ENCODE results near the gene MYLIP.

The MYLIP gene

DNA sequence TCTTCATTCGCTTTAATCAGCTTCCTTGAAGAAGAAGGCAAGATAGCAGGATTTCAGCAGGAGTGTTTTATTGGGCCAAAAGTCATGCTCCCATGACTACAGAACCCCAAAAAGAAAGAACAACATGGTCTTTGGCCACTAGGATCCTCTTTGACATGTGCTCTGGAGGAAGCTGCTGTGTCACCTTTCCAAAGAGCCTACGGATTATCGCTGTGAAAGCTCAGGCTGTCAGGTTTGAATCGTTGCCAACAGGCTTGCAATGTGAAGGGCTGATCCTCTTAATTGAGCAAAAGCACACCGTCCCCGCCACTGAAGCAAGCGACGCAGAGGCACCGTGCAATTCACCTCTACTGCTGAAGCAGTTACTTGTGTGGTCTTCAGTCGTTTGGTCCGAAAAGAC lies 29.0 kb downstream of the MYLIP start:
- H3K27ac ChIP-seq (ENCODE audit: low read length), result no peak overlapping the region
- no peak overlapping the region for H3K4me3 ChIP-seq (ENCODE audit: low read length in 2 of 2)
- no peaks in the 10 kb centered on the region for H3K36me3 ChIP-seq (ENCODE audit: control insufficient read depth in 2 of 2, insufficient read depth in 2 of 2, low read length in 2 of 2)
- no peaks in the 10 kb centered on the region for H3K9me3 ChIP-seq (ENCODE audit: control insufficient read depth in 2 of 2, low read length in 2 of 2)
- H3K4me1 ChIP-seq (ENCODE audit: control insufficient read depth, insufficient read depth, low read length), result peaks cover 7% of the 10 kb centered on the region
- no peak overlapping the region for H3K9ac ChIP-seq (ENCODE audit: low read length in 2 of 2)
- no peaks in the 10 kb centered on the region for H3K27me3 ChIP-seq (ENCODE audit: control insufficient read depth in 1 of 2, insufficient read depth in 2 of 2, low read length in 2 of 2)

DNA sequence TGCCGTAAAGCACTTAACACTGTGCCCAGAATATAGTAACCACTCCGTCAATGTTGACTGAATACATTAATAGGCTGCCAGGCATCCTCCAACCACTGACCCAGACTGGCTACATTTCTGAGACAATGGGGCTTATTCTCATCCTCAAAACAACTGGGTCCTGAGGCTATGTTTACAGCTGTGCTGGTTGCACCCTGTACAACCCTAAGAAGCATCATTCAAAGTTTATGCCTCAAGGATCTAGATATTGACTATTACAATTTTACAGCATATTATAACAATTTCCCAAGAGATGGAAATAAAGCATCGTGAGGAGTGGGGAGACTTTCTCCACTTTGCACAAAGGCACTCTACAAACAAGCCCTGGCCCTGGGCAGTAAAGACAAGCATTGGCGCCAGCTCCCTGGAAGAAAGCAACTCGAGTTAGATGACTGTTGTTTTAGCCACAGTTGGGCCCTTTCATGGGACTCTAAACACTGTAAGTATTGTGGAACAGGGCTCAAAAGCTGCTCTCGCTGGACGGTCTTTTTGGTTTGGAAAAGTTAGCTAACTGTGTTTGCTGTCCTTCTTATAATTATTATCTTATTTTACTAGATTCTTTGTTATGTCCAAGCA lies 30.2 kb downstream of the MYLIP start:
- Histone ChIP-seq H3K27ac (ENCODE audit: low read length) (no peak overlapping the region), H3K9ac (ENCODE audit: low read length in 2 of 2) (no peak overlapping the region), H3K4me3 (ENCODE audit: low read length in 2 of 2) (no peak overlapping the region), H3K9me3 (ENCODE audit: control insufficient read depth in 2 of 2, low read length in 2 of 2) (no peaks in the 10 kb centered on the region), H3K27me3 (ENCODE audit: control insufficient read depth in 1 of 2, insufficient read depth in 2 of 2, low read length in 2 of 2) (no peaks in the 10 kb centered on the region), H3K36me3 (ENCODE audit: control insufficient read depth in 2 of 2, insufficient read depth in 2 of 2, low read length in 2 of 2) (no peaks in the 10 kb centered on the region), H3K4me1 (ENCODE audit: control insufficient read depth, insufficient read depth, low read length) (peaks cover 7% of the 10 kb centered on the region)

DNA sequence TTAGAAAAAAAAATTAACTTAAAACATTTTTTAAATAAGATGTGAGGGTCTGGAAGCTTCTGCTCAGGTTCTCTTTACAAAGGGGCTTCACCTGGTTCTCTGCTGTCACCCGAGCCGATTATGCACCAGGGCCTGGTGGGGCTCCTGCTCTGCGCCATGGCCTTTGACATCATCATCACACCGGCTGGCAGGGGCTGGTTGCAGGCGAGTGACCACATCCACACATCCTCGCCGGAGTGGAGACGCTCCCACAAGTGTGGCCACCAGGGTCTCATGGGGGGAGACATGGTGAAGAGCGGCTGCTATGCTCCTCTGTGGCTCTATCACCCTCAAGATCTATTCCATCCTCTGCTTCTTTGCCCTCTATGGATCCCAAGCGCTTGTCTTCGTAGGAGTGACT lies 31.9 kb downstream of the MYLIP start:
- H3K4me3 ChIP-seq (ENCODE audit: low read length in 2 of 2), result no peak overlapping the region
- H3K4me1 ChIP-seq (ENCODE audit: control insufficient read depth, insufficient read depth, low read length), result peaks cover 5% of the 10 kb centered on the region
- no peak overlapping the region for H3K9ac ChIP-seq (ENCODE audit: low read length in 2 of 2)
- H3K27me3 ChIP-seq (ENCODE audit: control insufficient read depth in 1 of 2, insufficient read depth in 2 of 2, low read length in 2 of 2), result no peaks in the 10 kb centered on the region
- H3K9me3 ChIP-seq (ENCODE audit: control insufficient read depth in 2 of 2, low read length in 2 of 2), result no peaks in the 10 kb centered on the region
- H3K27ac ChIP-seq (ENCODE audit: low read length), result no peak overlapping the region
- H3K36me3 ChIP-seq (ENCODE audit: control insufficient read depth in 2 of 2, insufficient read depth in 2 of 2, low read length in 2 of 2), result no peaks in the 10 kb centered on the region

DNA sequence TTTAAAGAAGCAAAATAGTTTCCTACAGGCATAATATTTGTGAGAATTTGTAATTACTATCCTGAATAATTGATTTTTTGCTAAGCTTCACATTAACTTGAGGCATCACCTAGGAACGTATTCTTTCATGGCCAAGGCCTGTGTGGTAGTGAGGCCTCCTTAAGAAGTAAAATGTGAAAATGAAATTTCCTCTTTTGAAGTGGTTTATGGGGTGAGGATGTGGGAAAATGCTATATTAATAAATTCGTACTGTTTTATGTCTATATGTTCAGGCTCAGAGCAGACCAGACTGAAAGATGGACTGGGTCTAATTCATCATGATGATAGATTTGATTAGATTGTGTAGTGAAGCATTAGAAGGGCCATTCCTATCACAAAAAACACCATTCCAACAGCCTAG lies 33.1 kb downstream of the MYLIP start:
- peaks cover 5% of the 10 kb centered on the region for H3K4me1 ChIP-seq (ENCODE audit: control insufficient read depth, insufficient read depth, low read length)
- H3K9ac ChIP-seq (ENCODE audit: low read length in 2 of 2), result no peak overlapping the region
- no peak overlapping the region for H3K4me3 ChIP-seq (ENCODE audit: low read length in 2 of 2)
- no peaks in the 10 kb centered on the region for H3K9me3 ChIP-seq (ENCODE audit: control insufficient read depth in 2 of 2, low read length in 2 of 2)
- H3K27me3 ChIP-seq (ENCODE audit: control insufficient read depth in 1 of 2, insufficient read depth in 2 of 2, low read length in 2 of 2), result no peaks in the 10 kb centered on the region
- H3K36me3 ChIP-seq (ENCODE audit: control insufficient read depth in 2 of 2, insufficient read depth in 2 of 2, low read length in 2 of 2), result no peaks in the 10 kb centered on the region
- no peak overlapping the region for H3K27ac ChIP-seq (ENCODE audit: low read length)

DNA sequence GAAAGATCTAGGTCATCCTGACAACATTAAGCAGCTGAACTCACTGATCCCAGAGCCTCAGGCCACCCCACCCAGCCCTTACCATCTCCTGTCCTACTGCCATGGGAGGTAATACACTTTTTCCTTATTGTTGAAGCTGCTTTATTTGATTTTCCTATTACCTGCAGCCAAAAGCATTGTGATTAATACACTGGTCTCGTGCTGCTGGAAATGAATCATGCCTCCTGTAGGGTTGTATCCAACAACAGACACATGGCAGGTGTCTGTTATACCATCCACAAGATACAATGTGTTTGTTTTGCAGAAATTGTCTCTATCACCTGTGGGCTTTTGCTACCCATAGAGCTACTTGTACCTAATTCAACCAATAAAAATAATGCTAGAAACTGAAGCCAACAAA lies 34.2 kb downstream of the MYLIP start:
- no peak overlapping the region for H3K4me3 ChIP-seq (ENCODE audit: low read length in 2 of 2)
- no peak overlapping the region for H3K9ac ChIP-seq (ENCODE audit: low read length in 2 of 2)
- H3K27ac ChIP-seq (ENCODE audit: low read length), result no peak overlapping the region
- no peaks in the 10 kb centered on the region for H3K27me3 ChIP-seq (ENCODE audit: control insufficient read depth in 1 of 2, insufficient read depth in 2 of 2, low read length in 2 of 2)
- H3K9me3 ChIP-seq (ENCODE audit: control insufficient read depth in 2 of 2, low read length in 2 of 2), result no peaks in the 10 kb centered on the region
- no peaks in the 10 kb centered on the region for H3K36me3 ChIP-seq (ENCODE audit: control insufficient read depth in 2 of 2, insufficient read depth in 2 of 2, low read length in 2 of 2)
- H3K4me1 ChIP-seq (ENCODE audit: control insufficient read depth, insufficient read depth, low read length), result peaks cover 1% of the 10 kb centered on the region

DNA sequence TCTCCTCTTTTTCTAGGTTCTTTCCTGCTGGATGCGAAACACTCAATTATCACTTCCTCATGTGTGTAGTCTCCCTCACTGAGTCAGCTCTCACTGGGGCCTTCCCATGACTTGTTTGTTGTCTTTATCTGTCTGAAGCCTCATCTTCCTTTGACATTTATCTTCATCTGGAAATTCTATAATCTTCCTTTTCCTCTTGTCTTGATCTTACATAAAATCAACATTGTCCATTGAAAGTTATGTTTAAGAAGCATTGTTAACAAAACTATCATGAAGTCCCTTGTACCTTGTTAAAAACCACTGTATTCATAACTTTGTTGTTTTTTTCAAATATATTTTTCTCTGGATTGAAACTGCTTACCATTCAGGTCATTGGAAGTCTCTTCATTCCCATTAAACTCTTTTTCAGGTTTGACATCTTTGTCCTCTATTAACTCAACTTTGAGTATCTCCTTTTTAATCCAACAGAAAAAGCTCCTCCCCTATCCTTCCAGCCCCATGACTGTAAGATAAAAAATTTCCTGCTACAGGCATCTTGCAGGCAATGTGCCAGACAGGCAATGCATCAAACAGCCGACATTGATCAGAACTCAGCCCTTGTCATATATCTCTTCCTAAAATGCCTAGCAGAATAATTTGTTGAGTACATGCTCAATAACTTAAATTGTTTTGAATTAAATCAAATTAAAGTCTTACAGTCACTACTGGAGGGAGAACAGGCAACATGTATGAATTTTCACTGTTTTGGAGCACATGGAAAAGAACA lies 34.8 kb downstream of the MYLIP start:
- Histone ChIP-seq H3K4me3 (ENCODE audit: low read length in 2 of 2) (no peak overlapping the region), H3K9me3 (ENCODE audit: control insufficient read depth in 2 of 2, low read length in 2 of 2) (no peaks in the 10 kb centered on the region), H3K4me1 (ENCODE audit: control insufficient read depth, insufficient read depth, low read length) (no peaks in the 10 kb centered on the region), H3K36me3 (ENCODE audit: control insufficient read depth in 2 of 2, insufficient read depth in 2 of 2, low read length in 2 of 2) (no peaks in the 10 kb centered on the region), H3K9ac (ENCODE audit: low read length in 2 of 2) (no peak overlapping the region), H3K27ac (ENCODE audit: low read length) (no peak overlapping the region), H3K27me3 (ENCODE audit: control insufficient read depth in 1 of 2, insufficient read depth in 2 of 2, low read length in 2 of 2) (no peaks in the 10 kb centered on the region)

DNA sequence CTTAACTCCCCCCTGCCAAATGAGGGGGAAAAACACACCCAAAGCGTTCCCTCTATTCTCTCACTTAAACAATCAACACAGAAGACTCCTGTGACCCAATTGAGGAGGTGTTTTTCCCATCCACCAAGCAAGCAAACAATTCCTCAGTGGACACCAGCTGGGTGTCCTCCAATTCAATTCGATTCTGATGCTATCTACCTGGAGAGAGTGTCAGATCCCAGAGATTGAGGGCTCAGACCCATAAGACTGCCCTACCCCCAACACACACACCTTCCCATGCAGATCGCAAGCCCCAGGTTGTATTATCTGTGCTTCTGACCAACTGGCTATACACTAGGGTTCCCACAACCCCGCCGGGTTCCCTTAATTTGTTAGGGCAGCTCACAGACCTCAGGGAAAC lies 36.8 kb downstream of the MYLIP start:
- Histone ChIP-seq H3K27ac (ENCODE audit: low read length) (no peak overlapping the region), H3K9ac (ENCODE audit: low read length in 2 of 2) (no peak overlapping the region), H3K27me3 (ENCODE audit: control insufficient read depth in 1 of 2, insufficient read depth in 2 of 2, low read length in 2 of 2) (no peaks in the 10 kb centered on the region), H3K4me3 (ENCODE audit: low read length in 2 of 2) (no peak overlapping the region), H3K9me3 (ENCODE audit: control insufficient read depth in 2 of 2, low read length in 2 of 2) (no peaks in the 10 kb centered on the region), H3K36me3 (ENCODE audit: control insufficient read depth in 2 of 2, insufficient read depth in 2 of 2, low read length in 2 of 2) (no peaks in the 10 kb centered on the region), H3K4me1 (ENCODE audit: control insufficient read depth, insufficient read depth, low read length) (no peaks in the 10 kb centered on the region)

DNA sequence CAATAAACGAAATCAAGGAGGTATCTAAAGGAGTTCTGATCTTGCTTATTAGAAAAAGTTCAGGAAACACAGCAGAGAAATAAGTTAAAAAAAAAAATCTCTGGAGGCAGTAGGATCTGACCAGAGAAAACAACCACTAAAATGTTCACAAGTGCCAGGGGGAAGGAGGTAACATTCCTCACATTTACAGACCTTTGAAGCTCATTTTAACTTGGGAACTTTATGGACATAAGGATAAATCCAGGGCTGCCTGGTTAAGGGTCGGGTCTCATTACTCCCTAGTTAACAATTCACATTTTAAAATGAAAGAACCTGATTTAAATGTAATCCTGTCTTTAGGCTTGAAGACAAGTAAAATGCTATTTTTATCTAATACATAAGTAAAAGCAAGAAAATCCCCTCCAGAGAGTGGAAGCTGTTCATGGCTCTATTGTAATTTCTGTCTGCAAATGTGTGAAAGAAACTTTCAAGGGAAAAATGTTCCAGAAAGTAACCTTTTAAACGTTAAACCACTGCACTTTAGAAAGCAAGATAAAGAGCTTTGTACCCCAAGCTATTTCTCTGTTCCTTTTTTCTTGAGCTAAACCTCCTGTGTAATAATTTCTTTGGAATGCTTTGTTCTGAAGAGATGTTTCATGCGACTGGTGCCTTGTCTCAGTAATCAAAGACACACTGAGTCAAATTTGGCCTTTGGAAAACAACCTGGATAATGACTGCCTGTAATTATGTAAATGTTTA lies 38.2 kb downstream of the MYLIP start:
- Histone ChIP-seq H3K9ac (ENCODE audit: low read length in 2 of 2) (no peak overlapping the region), H3K27ac (ENCODE audit: low read length) (no peak overlapping the region), H3K4me1 (ENCODE audit: control insufficient read depth, insufficient read depth, low read length) (no peaks in the 10 kb centered on the region), H3K27me3 (ENCODE audit: control insufficient read depth in 1 of 2, insufficient read depth in 2 of 2, low read length in 2 of 2) (no peaks in the 10 kb centered on the region), H3K9me3 (ENCODE audit: control insufficient read depth in 2 of 2, low read length in 2 of 2) (no peaks in the 10 kb centered on the region), H3K36me3 (ENCODE audit: control insufficient read depth in 2 of 2, insufficient read depth in 2 of 2, low read length in 2 of 2) (no peaks in the 10 kb centered on the region), H3K4me3 (ENCODE audit: low read length in 2 of 2) (no peak overlapping the region)

DNA sequence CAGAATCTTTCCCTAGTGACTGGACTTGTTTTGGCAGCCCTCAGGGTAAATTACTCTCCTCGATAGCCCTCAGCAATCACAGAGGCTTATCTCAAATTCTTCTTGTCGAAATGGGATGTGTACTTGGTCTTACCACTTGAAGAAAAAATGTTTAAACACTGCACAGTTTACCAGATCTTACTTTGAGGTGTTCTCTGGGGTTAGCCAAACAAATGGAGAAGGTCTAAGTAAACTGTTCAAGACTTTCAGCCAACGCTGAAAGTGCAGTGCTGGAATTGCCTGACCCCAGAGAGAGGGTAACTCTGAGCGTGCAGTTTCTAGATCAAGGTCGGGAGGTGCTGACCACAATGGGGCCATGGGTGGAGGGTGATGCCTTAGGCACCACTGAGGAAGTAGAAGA lies 39.2 kb downstream of the MYLIP start:
- Histone ChIP-seq H3K27ac (ENCODE audit: low read length) (no peak overlapping the region), H3K36me3 (ENCODE audit: control insufficient read depth in 2 of 2, insufficient read depth in 2 of 2, low read length in 2 of 2) (no peaks in the 10 kb centered on the region), H3K27me3 (ENCODE audit: control insufficient read depth in 1 of 2, insufficient read depth in 2 of 2, low read length in 2 of 2) (no peaks in the 10 kb centered on the region), H3K4me3 (ENCODE audit: low read length in 2 of 2) (no peak overlapping the region), H3K4me1 (ENCODE audit: control insufficient read depth, insufficient read depth, low read length) (no peaks in the 10 kb centered on the region), H3K9me3 (ENCODE audit: control insufficient read depth in 2 of 2, low read length in 2 of 2) (no peaks in the 10 kb centered on the region), H3K9ac (ENCODE audit: low read length in 2 of 2) (no peak overlapping the region)

DNA sequence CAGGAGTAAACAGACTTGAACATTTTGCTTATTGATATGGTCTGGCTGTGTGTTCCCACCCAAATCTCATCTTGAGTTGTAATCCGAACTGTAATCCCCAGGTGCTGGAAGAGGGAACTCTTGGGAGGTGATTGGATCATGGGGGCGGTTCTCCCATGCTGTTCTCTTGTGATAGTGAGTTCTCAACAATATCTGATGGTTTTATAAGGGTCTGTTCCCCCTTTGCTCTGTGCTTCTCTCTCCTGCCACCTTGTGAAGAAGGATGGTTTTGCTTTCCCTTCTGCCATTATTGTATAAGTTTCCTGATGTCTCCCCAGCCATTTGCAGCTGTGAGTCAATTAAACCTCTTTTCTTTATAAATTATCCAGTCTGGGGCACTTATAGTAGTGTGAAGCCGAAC lies 40.0 kb downstream of the MYLIP start:
- Histone ChIP-seq H3K9ac (ENCODE audit: low read length in 2 of 2) (no peak overlapping the region), H3K4me1 (ENCODE audit: control insufficient read depth, insufficient read depth, low read length) (no peaks in the 10 kb centered on the region), H3K36me3 (ENCODE audit: control insufficient read depth in 2 of 2, insufficient read depth in 2 of 2, low read length in 2 of 2) (no peaks in the 10 kb centered on the region)

DNA sequence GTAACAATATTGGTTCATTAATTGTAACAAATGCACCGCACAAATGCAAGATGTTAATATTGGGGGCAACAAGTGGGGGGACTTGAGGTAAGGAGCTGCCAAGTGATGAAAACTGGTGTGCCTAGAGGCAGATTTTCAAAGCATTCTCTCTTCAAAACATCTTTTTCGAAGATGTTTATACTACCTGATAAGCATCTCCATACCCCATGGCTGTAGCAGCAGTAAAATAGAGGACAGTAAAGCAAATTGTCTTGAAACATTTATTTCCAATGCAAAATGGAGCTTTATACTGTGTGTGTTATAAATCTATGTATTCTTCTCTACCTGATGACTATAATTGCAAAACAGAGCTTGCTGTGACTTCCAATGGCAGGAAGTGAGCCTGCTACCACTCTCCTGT lies 42.5 kb downstream of the MYLIP start:
- H3K4me1 ChIP-seq (ENCODE audit: control insufficient read depth, insufficient read depth, low read length), result no peaks in the 10 kb centered on the region

More for the DNA sequence above, 40.0 kb downstream of the MYLIP start:
- Histone ChIP-seq H3K27ac (ENCODE audit: low read length) (no peak overlapping the region), H3K27me3 (ENCODE audit: control insufficient read depth in 1 of 2, insufficient read depth in 2 of 2, low read length in 2 of 2) (no peaks in the 10 kb centered on the region), H3K9me3 (ENCODE audit: control insufficient read depth in 2 of 2, low read length in 2 of 2) (no peaks in the 10 kb centered on the region), H3K4me3 (ENCODE audit: low read length in 2 of 2) (no peak overlapping the region)

More for the DNA sequence above, 42.5 kb downstream of the MYLIP start:
- no peaks in the 10 kb centered on the region for H3K9me3 ChIP-seq (ENCODE audit: control insufficient read depth in 2 of 2, low read length in 2 of 2)
- H3K27me3 ChIP-seq (ENCODE audit: control insufficient read depth in 1 of 2, insufficient read depth in 2 of 2, low read length in 2 of 2), result no peaks in the 10 kb centered on the region
- H3K36me3 ChIP-seq (ENCODE audit: control insufficient read depth in 2 of 2, insufficient read depth in 2 of 2, low read length in 2 of 2), result no peaks in the 10 kb centered on the region
- H3K27ac ChIP-seq (ENCODE audit: low read length), result no peak overlapping the region
- H3K9ac ChIP-seq (ENCODE audit: low read length in 2 of 2), result no peak overlapping the region
- no peak overlapping the region for H3K4me3 ChIP-seq (ENCODE audit: low read length in 2 of 2)

All from stomach smooth muscle (tissue), 2 donors.